Body of pancreas (tissue), 4 donors: ENCODE measurements around the gene TSPO2.

Experiments
- POLR2A ChIP-seq, 3 donors: fragments of 450-650 bp; IDR thresholded peaks; one replicate each; pipeline ENCODE4 v1.6.1; 2016; ENCODE audit warnings: antibody characterized with exemption in 3 of 3, mild to moderate bottlenecking in 2 of 3
- TF ChIP-seq, protein P1 (sequence below), 7 experiments: fragments of 450-650 bp in 4 of 7; fragments of 200-600 bp in 3 of 7; sonication (generic) in 3 of 7; IDR thresholded peaks; one replicate each; pipeline ENCODE4 v1.5.1; 2016 to 2019; ENCODE audit warnings: antibody characterized with exemption in 7 of 7

- TF ChIP-seq, protein P1, sequence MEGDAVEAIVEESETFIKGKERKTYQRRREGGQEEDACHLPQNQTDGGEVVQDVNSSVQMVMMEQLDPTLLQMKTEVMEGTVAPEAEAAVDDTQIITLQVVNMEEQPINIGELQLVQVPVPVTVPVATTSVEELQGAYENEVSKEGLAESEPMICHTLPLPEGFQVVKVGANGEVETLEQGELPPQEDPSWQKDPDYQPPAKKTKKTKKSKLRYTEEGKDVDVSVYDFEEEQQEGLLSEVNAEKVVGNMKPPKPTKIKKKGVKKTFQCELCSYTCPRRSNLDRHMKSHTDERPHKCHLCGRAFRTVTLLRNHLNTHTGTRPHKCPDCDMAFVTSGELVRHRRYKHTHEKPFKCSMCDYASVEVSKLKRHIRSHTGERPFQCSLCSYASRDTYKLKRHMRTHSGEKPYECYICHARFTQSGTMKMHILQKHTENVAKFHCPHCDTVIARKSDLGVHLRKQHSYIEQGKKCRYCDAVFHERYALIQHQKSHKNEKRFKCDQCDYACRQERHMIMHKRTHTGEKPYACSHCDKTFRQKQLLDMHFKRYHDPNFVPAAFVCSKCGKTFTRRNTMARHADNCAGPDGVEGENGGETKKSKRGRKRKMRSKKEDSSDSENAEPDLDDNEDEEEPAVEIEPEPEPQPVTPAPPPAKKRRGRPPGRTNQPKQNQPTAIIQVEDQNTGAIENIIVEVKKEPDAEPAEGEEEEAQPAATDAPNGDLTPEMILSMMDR (IDR thresholded peaks at IDR 0.05): no peak
- no peak for TF ChIP-seq POLR2A (IDR thresholded peaks at IDR 0.05)
Observed at GRCh38 chr6:41050536-41050935, 8.3 kb downstream of the TSPO2 start.
